ENCODE results near the gene CFAP107. TPM values are rescaled to one million over a fixed set of nuclear protein-coding genes. Genes with fewer than 3 reads are reported as not detected.

The CFAP107 gene
- total RNA-seq, 1 donor from 2014 or later: not detected

DNA sequence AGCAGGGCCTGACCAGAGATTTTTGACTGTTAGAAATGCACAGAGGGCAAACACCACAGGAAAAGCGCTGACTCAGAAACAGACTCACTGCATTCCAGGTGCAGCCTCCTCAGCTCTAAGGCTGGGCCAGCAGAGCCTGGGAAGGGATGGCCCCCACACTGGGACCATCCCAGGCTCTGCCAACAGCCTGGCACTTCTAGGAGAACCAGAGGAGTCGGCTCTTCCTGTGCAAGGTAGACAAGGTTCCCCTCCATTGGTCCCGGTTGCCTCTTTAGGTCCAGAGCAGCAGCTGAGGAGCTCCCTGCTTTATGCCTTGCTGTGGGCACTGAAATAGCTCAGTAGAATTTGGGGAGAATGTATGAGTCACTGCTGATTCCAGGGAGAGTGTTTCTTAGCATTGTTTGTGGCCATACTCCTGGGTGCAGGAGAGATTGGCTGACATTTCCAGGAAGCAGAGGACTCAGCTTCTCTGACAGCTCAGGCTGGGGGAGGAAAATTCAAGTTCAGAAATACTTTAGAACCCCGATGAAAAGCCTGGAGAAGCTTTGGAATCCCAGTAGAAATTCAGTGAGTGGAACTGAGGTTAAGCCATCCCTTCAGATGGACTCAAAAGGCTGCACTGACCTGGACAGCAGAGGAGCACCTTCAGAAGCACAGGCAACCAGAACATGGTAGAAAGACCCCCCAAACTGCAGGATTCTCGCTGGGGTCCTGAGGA, 64.8 kb downstream of the CFAP107 start:
- no peaks in the 10 kb centered on the region for H3K36me3 Mint-ChIP-seq (ENCODE audit: low read depth)
- DNase-seq (ENCODE audit: low spot score): no peak
- no peak overlapping the region for H3K27ac Mint-ChIP-seq
- no peak overlapping the region for H3K4me3 Mint-ChIP-seq (ENCODE audit: low read depth)
- H3K9me3 Mint-ChIP-seq: peaks cover 3% of the 10 kb centered on the region
- H3K4me1 Mint-ChIP-seq (ENCODE audit: low read depth): no peaks in the 10 kb centered on the region
- intact Hi-C loops (cut with micrococcal nuclease): no loop called here
- peaks cover 2% of the 10 kb centered on the region for H3K27me3 Mint-ChIP-seq (ENCODE audit: low read depth)

DNA sequence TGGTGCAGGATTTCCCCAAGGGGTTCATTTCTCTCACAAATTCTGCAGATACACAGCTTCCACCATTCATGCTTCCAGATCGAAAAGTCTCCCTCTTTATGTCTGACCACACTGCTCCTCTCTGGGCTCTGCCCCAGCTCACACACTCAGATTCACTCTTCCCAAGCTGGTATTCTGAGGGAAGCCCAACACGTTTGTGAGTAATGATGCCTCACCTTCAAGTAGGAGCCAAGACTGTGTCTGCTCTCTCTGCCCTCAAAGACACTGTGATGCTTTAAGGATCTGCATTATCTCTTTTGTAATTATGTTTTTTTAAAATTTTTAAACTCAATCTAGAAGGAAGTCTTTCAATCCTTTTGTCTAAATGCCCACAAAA, 65.4 kb downstream of the CFAP107 start:
- peaks cover 3% of the 10 kb centered on the region for H3K9me3 Mint-ChIP-seq
- H3K4me1 Mint-ChIP-seq (ENCODE audit: low read depth): no peaks in the 10 kb centered on the region
- no peak overlapping the region for H3K27ac Mint-ChIP-seq
- no peaks in the 10 kb centered on the region for H3K36me3 Mint-ChIP-seq (ENCODE audit: low read depth)
- intact Hi-C loops (cut with micrococcal nuclease): no loop called here
- no peak overlapping the region for H3K4me3 Mint-ChIP-seq (ENCODE audit: low read depth)
- no peak for DNase-seq (ENCODE audit: low spot score)
- H3K27me3 Mint-ChIP-seq (ENCODE audit: low read depth): peaks cover 2% of the 10 kb centered on the region

Other genes with a start within 250 kb of the CFAP107 start
- gene DHRS3, start 128.0 kb upstream of the CFAP107 start, total RNA-seq: 93.6 and 95.2 TPM in 2 replicates
- not detected in 2 replicates for gene AADACL4, start 102.1 kb upstream of the CFAP107 start, total RNA-seq
- gene AADACL3, start 30.1 kb upstream of the CFAP107 start, total RNA-seq: not detected in 2 replicates
- not detected in 2 replicates for gene PRAMEF12, start 27.5 kb downstream of the CFAP107 start, total RNA-seq
- gene PRAMEF1, start 45.2 kb downstream of the CFAP107 start, total RNA-seq: not detected in 2 replicates
- not detected in 2 replicates for gene PRAMEF11, start 85.2 kb downstream of the CFAP107 start, total RNA-seq
- not detected in 2 replicates for gene HNRNPCL1, start 102.5 kb downstream of the CFAP107 start, total RNA-seq
- gene PRAMEF2, start 110.9 kb downstream of the CFAP107 start, total RNA-seq: not detected in 2 replicates
- not detected in 2 replicates for gene PRAMEF4, start 140.0 kb downstream of the CFAP107 start, total RNA-seq
- gene PRAMEF10, start 152.1 kb downstream of the CFAP107 start, total RNA-seq: not detected in 2 replicates
- gene PRAMEF7, start 170.4 kb downstream of the CFAP107 start, total RNA-seq: not detected in 2 replicates
- not detected in 2 replicates for gene PRAMEF6, start 201.4 kb downstream of the CFAP107 start, total RNA-seq

Data from activated T-helper 2 cell treated with anti-CD3 and anti-CD28 coated beads, Interferon-gamma antibody, Interleukin-2, Interleukin-4, amounts not matched to agents 10 μg/mL and 5 μg/mL and 100 μg/mL, durations not matched to agents 14 hours and 24 hours and 36 hours (primary cell).